Mucosa of rectum (tissue), 2 donors: ENCODE measurements around the gene CDK12.
"Not testable (repeated sequence)": the region's sequence is repeated elsewhere in the genome, so short reads cannot be mapped to it uniquely, and the experiment has no call there.

Experiments used
- H3K27ac ChIP-seq, 2 donors: one replicate each; pipeline ENCODE4 v1.7.0; 2013; ENCODE audit warnings: inconsistent platforms in 2 of 2, low read depth in 2 of 2, low read length in 2 of 2
- H3K27me3 ChIP-seq, 2 donors: one replicate each; pipeline ENCODE4 v1.7.0; 2013; ENCODE audit warnings: low read length in 2 of 2; ENCODE audit not compliant: control insufficient read depth in 2 of 2, insufficient read depth in 2 of 2
- H3K36me3 ChIP-seq, 2 donors: one replicate each; pipeline ENCODE4 v1.7.0; 2013; ENCODE audit warnings: low read length in 2 of 2; ENCODE audit not compliant: control insufficient read depth in 2 of 2, insufficient read depth in 2 of 2
- H3K4me1 ChIP-seq, 2 donors: one replicate each; pipeline ENCODE4 v1.7.0; 2013; ENCODE audit warnings: low read length in 2 of 2, mild to moderate bottlenecking in 1 of 2; ENCODE audit not compliant: control insufficient read depth in 2 of 2, insufficient read depth in 2 of 2
- H3K4me3 ChIP-seq, 2 donors: one replicate each; pipeline ENCODE4 v1.7.0; 2013; ENCODE audit warnings: low read length in 2 of 2
- H3K9ac ChIP-seq, 2 donors: one replicate each; pipeline ENCODE4 v1.7.0; 2013; ENCODE audit warnings: low read length in 2 of 2, low read depth in 1 of 2, mild to moderate bottlenecking in 1 of 2
- H3K9me3 ChIP-seq, 2 donors: one replicate each; pipeline ENCODE4 v1.7.0; 2013; ENCODE audit warnings: low read length in 2 of 2; ENCODE audit not compliant: control insufficient read depth in 2 of 2
- donor health status: healthy.
- donor health status: Normal muscosa, but diverticular disease.

The CDK12 gene

GRCh38 chr17:39543664-39544063 lies 82.4 kb downstream of the CDK12 start:
- Histone ChIP-seq H3K9ac (no peak overlapping the region), H3K36me3 (peaks cover 3 to 11% of the 10 kb centered on the region in 2 donors), H3K4me1 (no peaks in the 10 kb centered on the region), H3K27ac (no peak overlapping the region), H3K27me3 (no peaks in the 10 kb centered on the region), H3K9me3 (no peaks in the 10 kb centered on the region), H3K4me3 (no peak overlapping the region)

DNA sequence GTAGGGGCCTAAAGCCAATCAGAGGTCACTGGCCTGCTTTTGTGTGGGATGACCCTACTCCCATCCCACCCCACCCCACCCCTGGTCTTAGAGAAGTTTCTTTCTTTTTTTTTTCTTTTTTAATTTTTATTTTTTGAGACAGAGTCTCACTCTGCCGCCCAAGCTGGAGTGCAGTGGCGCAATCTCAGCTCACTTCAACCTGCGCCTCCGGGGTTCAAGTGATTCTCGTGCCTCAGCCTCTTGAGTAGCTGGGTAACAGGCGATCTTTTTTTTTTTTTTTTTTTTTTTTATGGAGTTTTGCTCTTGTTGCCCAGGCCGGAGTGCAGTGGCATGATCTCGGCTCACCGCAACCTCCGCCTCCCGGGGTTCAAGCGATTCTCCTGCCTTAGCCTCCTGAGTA lies 83.1 kb downstream of the CDK12 start:
- not testable (repeated sequence) for H3K9me3 ChIP-seq, H3K4me3 ChIP-seq, H3K9ac ChIP-seq, H3K27me3 ChIP-seq, H3K4me1 ChIP-seq, H3K27ac ChIP-seq
- H3K36me3 ChIP-seq: peaks cover 3 to 15% of the 10 kb centered on the region in 2 donors

DNA sequence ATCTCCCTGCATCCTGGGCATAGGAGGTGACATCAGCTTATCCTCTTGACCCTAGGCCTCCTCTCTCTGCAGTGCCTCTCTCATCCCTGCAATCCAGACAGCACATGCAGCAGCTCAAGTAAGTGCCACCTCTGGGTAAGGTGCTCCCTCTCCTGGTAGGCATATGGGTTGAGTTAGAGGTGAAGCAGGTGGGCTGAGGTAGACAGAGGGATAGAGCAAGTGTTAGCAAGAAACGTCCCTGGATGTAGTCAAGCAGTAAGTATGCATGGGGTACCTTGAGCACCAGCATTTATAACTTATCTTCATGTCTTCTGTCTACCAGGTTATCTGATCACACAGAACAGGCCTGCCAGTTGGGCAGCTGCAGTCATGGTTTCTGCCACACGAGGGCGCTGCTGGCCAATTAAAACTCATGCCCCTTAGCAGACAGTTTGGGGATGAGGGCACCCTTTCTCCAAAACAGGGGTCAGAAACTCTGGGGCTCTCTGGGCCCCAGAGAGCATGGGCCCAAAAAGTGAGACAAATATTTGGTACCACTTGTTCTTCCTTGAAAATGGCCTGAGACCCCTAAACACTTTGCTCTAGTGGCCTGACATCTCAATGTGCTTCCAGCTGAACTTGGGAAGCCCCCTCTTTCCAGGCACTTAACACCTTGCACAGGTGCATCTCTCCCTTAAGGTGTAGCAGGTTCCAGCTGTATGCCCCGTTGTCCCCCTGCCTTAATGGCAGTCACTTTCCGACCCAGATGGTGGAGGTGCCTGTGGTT lies 86.6 kb downstream of the CDK12 start:
- Histone ChIP-seq H3K9ac (no peak overlapping the region), H3K4me1 (no peaks in the 10 kb centered on the region), H3K4me3 (no peak overlapping the region), H3K9me3 (no peaks in the 10 kb centered on the region), H3K36me3 (peaks cover 15 to 30% of the 10 kb centered on the region in 2 donors), H3K27me3 (no peaks in the 10 kb centered on the region), H3K27ac (no peak overlapping the region)

- H3K4me1 ChIP-seq: no peaks in the 10 kb centered on the region
- H3K36me3 ChIP-seq: peaks cover 19 to 30% of the 10 kb centered on the region in 2 donors
- no peak overlapping the region for H3K9ac ChIP-seq
- H3K4me3 ChIP-seq: no peak overlapping the region
- no peak overlapping the region for H3K27ac ChIP-seq
- H3K9me3 ChIP-seq: no peaks in the 10 kb centered on the region
- no peaks in the 10 kb centered on the region for H3K27me3 ChIP-seq
These were observed 87.4 kb downstream of the CDK12 start for GRCh38 chr17:39548494-39549225.

- H3K4me1 ChIP-seq: no peaks in the 10 kb centered on the region
- H3K4me3 ChIP-seq: no peak overlapping the region
- no peaks in the 10 kb centered on the region for H3K9me3 ChIP-seq
- no peaks in the 10 kb centered on the region for H3K27me3 ChIP-seq
- H3K27ac ChIP-seq: no peak overlapping the region
- no peak overlapping the region for H3K9ac ChIP-seq
- H3K36me3 ChIP-seq: peaks cover 19 to 33% of the 10 kb centered on the region in 2 donors
These were observed 88.7 kb downstream of the CDK12 start for GRCh38 chr17:39549747-39550573.

DNA sequence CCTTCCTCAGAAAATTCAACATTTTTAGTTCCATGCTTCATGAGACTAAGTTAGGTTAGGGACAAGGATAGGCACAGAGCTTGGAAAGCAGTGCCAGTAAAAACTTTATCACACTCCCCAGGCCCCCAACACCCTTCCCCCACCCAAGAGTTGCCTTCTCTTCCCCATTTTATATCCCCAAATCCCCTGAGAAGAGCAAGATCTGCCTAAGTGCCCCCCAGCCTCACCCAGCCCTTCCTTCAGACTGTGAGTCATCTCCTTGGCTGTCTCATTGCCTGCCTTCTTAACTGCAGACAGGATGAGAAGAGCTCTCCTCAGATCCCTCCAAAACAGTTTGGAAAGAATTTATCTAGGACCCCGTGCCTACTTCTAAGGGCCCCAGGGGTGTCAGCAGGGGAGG lies 90.6 kb downstream of the CDK12 start:
- no peaks in the 10 kb centered on the region for H3K9me3 ChIP-seq
- H3K4me1 ChIP-seq: no peaks in the 10 kb centered on the region
- no peaks in the 10 kb centered on the region for H3K27me3 ChIP-seq
- no peak overlapping the region for H3K27ac ChIP-seq
- no peak overlapping the region for H3K4me3 ChIP-seq
- peaks cover 25 to 39% of the 10 kb centered on the region in 2 donors for H3K36me3 ChIP-seq
- no peak overlapping the region for H3K9ac ChIP-seq

DNA sequence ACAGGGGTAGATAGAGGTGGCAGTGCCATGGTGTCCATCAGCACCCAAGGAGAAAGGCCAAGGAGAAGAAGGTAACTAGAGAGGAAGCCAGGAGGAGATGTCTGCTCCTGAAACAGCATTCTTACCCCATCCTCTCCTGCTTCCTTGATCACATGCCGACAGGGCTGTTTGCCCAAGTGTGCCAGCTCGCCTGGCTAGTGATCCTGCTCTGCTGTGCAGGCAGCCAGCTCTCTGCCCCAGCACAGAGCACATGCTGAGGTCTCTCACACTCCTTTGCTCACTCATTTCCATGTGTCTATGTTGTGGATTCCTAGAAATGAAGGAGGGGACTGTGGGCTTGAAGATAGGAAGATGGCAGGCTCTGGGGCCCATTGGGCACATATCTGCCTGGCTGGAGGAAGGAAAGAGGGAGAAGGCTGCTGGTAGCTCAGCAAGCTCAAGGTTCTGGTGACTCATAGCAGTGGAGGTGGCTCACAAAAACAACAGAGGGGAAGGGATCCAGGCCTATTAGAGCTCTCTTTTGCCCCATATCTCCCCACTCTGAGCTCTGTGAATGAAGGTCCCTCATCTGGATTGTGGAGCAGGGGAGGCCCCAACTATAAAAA lies 92.2 kb downstream of the CDK12 start:
- Histone ChIP-seq H3K27ac (no peak overlapping the region), H3K27me3 (no peaks in the 10 kb centered on the region), H3K36me3 (peaks cover 35 to 40% of the 10 kb centered on the region in 2 donors), H3K4me1 (no peaks in the 10 kb centered on the region), H3K9me3 (no peaks in the 10 kb centered on the region), H3K9ac (no peak overlapping the region), H3K4me3 (no peak overlapping the region)

DNA sequence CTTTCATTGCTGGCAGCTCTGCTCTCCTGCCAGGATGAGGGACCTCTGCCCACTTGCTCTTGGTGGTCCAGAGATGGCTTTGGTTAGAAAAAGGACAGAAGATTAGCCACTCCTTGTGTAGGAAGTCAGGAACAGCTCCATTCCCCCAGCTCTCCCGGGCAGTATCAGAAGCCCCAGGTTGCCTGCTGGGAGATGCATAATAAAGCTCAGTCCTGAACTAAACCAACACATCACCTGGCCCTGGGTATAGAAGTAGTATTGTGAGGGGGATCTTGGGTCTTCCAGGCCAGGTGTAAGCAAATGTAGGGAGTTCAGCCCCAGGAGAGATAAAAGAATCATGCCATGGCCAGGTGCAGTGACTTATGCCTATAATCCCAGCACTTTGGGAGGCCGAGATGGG lies 94.1 kb downstream of the CDK12 start:
- Histone ChIP-seq H3K36me3 (peaks cover 35% of the 10 kb centered on the region in 2 donors), H3K27ac (no peak overlapping the region), H3K4me3 (no peak overlapping the region), H3K27me3 (no peaks in the 10 kb centered on the region), H3K9me3 (no peaks in the 10 kb centered on the region), H3K9ac (no peak overlapping the region), H3K4me1 (no peaks in the 10 kb centered on the region)

DNA sequence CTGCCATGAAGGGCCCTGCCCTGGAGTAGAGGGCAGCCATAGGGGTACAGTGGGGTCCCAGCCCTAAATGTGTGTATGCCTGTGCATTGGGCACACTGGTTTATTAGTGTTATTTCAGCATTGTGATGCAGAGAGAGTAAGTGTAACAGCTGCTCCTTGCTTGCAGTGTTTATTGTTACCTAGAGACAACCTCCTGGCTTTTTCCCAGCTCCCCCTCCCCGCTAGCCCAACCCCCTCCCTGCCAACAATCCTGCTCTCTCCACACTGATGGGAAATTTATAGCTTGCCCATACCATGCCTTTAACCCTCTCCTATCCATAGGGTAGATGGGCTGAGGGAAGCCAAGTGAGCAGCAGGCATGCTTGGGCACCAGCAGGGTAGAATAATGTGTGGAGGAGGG lies 95.1 kb downstream of the CDK12 start:
- Histone ChIP-seq H3K27me3 (no peaks in the 10 kb centered on the region), H3K9ac (no peak overlapping the region), H3K27ac (no peak overlapping the region), H3K9me3 (no peaks in the 10 kb centered on the region), H3K4me1 (no peaks in the 10 kb centered on the region), H3K36me3 (peaks cover 33 to 35% of the 10 kb centered on the region in 2 donors), H3K4me3 (no peak overlapping the region)
